Effector memory CD8-positive, alpha-beta T cell (primary cell): Measurements from ENCODE around the gene ARHGAP18.
A peak's percentile ranks its signal among the peaks of the same experiment; 100 is the strongest.

Experiments used
- ATAC-seq: fragments of 150-1000 bp; cut with Tn5 transposase; replicated peaks from 2 replicates; pipeline ENCODE4 v1.10.0; 2021; ENCODE audit warnings: mild to moderate bottlenecking, moderate library complexity
- DNase-seq, 3 experiments: peaks; one replicate each; pipeline ENCODE4 v3.0.0; 2021
- H3K27ac Mint-ChIP-seq, 2 donors: one replicate each; pipeline ENCODE4 v1.8.0; 2022; ENCODE audit warnings: mild to moderate bottlenecking in 2 of 2, mixed read lengths in 2 of 2, moderate library complexity in 2 of 2
- H3K27me3 Mint-ChIP-seq, 2 donors: one replicate each; pipeline ENCODE4 v1.8.0; 2022; ENCODE audit warnings: mixed read lengths in 2 of 2
- H3K36me3 Mint-ChIP-seq: one replicate; pipeline ENCODE4 v1.8.0; 2022; ENCODE audit warnings: mild to moderate bottlenecking, moderate library complexity, mixed read lengths; ENCODE audit not compliant: insufficient read depth
- H3K4me1 Mint-ChIP-seq, 2 donors: one replicate each; pipeline ENCODE4 v1.8.0; 2022; ENCODE audit warnings: low read depth in 2 of 2, mixed read lengths in 2 of 2
- H3K4me3 Mint-ChIP-seq, 2 donors: one replicate each; pipeline ENCODE4 v1.8.0; 2022; ENCODE audit warnings: mild to moderate bottlenecking in 2 of 2, mixed read lengths in 2 of 2, moderate library complexity in 2 of 2
- H3K9me3 Mint-ChIP-seq, 2 donors: one replicate each; pipeline ENCODE4 v1.8.0; 2022; ENCODE audit warnings: mixed read lengths in 2 of 2

The ARHGAP18 gene

GRCh38 chr6:129615496-129615895 is 94.5 kb downstream of the ARHGAP18 start:
- no peak for DNase-seq
- H3K36me3 Mint-ChIP-seq = peaks cover 6% of the 10 kb centered on the region
- H3K4me3 Mint-ChIP-seq = no peak overlapping the region
- H3K4me1 Mint-ChIP-seq = peaks cover 0 to 4% of the 10 kb centered on the region in 2 donors
- no peak for ATAC-seq
- no peak overlapping the region for H3K27ac Mint-ChIP-seq
- H3K27me3 Mint-ChIP-seq = no peaks in the 10 kb centered on the region
- H3K9me3 Mint-ChIP-seq = no peaks in the 10 kb centered on the region

- H3K36me3 Mint-ChIP-seq = peaks cover 9% of the 10 kb centered on the region
These were observed 95.0 kb downstream of the ARHGAP18 start for GRCh38 chr6:129615020-129615419.

GRCh38 chr6:129614464-129614863 is 95.5 kb downstream of the ARHGAP18 start:
- Mint-ChIP-seq H3K27me3 (no peaks in the 10 kb centered on the region), H3K4me1 (peaks cover 0 to 4% of the 10 kb centered on the region in 2 donors), H3K36me3 (peaks cover 12% of the 10 kb centered on the region), H3K9me3 (no peaks in the 10 kb centered on the region), H3K27ac (no peak overlapping the region), H3K4me3 (no peak overlapping the region)
- DNase-seq (no peak), ATAC-seq (no peak)

More at GRCh38 chr6:129615020-129615419, 95.0 kb downstream of the ARHGAP18 start:
- ATAC-seq = no peak
- Mint-ChIP-seq H3K4me3 (no peak overlapping the region), H3K4me1 (peaks cover 0 to 4% of the 10 kb centered on the region in 2 donors), H3K9me3 (no peaks in the 10 kb centered on the region), H3K27ac (no peak overlapping the region), H3K27me3 (no peaks in the 10 kb centered on the region)
- no peak for DNase-seq

GRCh38 chr6:129612440-129612839 is 97.5 kb downstream of the ARHGAP18 start:
- H3K4me1 Mint-ChIP-seq = no peaks in the 10 kb centered on the region
- H3K4me3 Mint-ChIP-seq = no peak overlapping the region
- DNase-seq = no peak
- peaks cover 11% of the 10 kb centered on the region for H3K36me3 Mint-ChIP-seq
- no peaks in the 10 kb centered on the region for H3K9me3 Mint-ChIP-seq
- no peak for ATAC-seq
- H3K27ac Mint-ChIP-seq = no peak overlapping the region
- H3K27me3 Mint-ChIP-seq = no peaks in the 10 kb centered on the region

- Mint-ChIP-seq H3K27me3 (no peaks in the 10 kb centered on the region), H3K36me3 (peaks cover 11% of the 10 kb centered on the region), H3K27ac (no peak overlapping the region), H3K4me1 (no peaks in the 10 kb centered on the region), H3K9me3 (no peaks in the 10 kb centered on the region), H3K4me3 (no peak overlapping the region)
- ATAC-seq (no peak), DNase-seq (no peak)
These were observed 100.3 kb downstream of the ARHGAP18 start for GRCh38 chr6:129609635-129610034.

GRCh38 chr6:129608886-129609537 is 101.0 kb downstream of the ARHGAP18 start:
- Mint-ChIP-seq H3K9me3 (no peaks in the 10 kb centered on the region), H3K27ac (no peak overlapping the region), H3K4me1 (no peaks in the 10 kb centered on the region), H3K27me3 (no peaks in the 10 kb centered on the region), H3K36me3 (peaks cover 11% of the 10 kb centered on the region), H3K4me3 (no peak overlapping the region)
- DNase-seq = no peak
- ATAC-seq = no peak

- no peak overlapping the region for H3K4me3 Mint-ChIP-seq
- H3K9me3 Mint-ChIP-seq = no peaks in the 10 kb centered on the region
- H3K36me3 Mint-ChIP-seq = peaks cover 11% of the 10 kb centered on the region
- DNase-seq = no peak
- no peak overlapping the region for H3K27ac Mint-ChIP-seq
- no peaks in the 10 kb centered on the region for H3K27me3 Mint-ChIP-seq
- ATAC-seq = no peak
- H3K4me1 Mint-ChIP-seq = no peaks in the 10 kb centered on the region
These were observed 102.3 kb downstream of the ARHGAP18 start for GRCh38 chr6:129607581-129608186.

GRCh38 chr6:129606664-129607063 is 103.3 kb downstream of the ARHGAP18 start:
- Mint-ChIP-seq H3K27ac (no peak overlapping the region), H3K36me3 (peaks cover 11% of the 10 kb centered on the region), H3K4me1 (no peaks in the 10 kb centered on the region), H3K4me3 (no peak overlapping the region), H3K9me3 (no peaks in the 10 kb centered on the region), H3K27me3 (no peaks in the 10 kb centered on the region)
- no peak for DNase-seq
- no peak for ATAC-seq

- H3K9me3 Mint-ChIP-seq = no peaks in the 10 kb centered on the region
- peaks cover 11% of the 10 kb centered on the region for H3K36me3 Mint-ChIP-seq
- no peak for ATAC-seq
- H3K4me1 Mint-ChIP-seq = no peaks in the 10 kb centered on the region
- no peak overlapping the region for H3K27ac Mint-ChIP-seq
- DNase-seq = no peak
- no peak overlapping the region for H3K4me3 Mint-ChIP-seq
- no peaks in the 10 kb centered on the region for H3K27me3 Mint-ChIP-seq
These were observed 104.0 kb downstream of the ARHGAP18 start for GRCh38 chr6:129605967-129606366.

GRCh38 chr6:129605095-129605494 is 104.9 kb downstream of the ARHGAP18 start:
- Mint-ChIP-seq H3K27ac (no peak overlapping the region), H3K9me3 (no peaks in the 10 kb centered on the region), H3K27me3 (no peaks in the 10 kb centered on the region), H3K4me1 (no peaks in the 10 kb centered on the region), H3K36me3 (peaks cover 9% of the 10 kb centered on the region), H3K4me3 (no peak overlapping the region)
- ATAC-seq = no peak
- DNase-seq = no peak

- no peak for ATAC-seq
- no peak for DNase-seq
- H3K4me1 Mint-ChIP-seq = no peaks in the 10 kb centered on the region
- peaks cover 5% of the 10 kb centered on the region for H3K36me3 Mint-ChIP-seq
- no peaks in the 10 kb centered on the region for H3K27me3 Mint-ChIP-seq
- no peak overlapping the region for H3K27ac Mint-ChIP-seq
- no peaks in the 10 kb centered on the region for H3K9me3 Mint-ChIP-seq
- no peak overlapping the region for H3K4me3 Mint-ChIP-seq
These were observed 105.7 kb downstream of the ARHGAP18 start for GRCh38 chr6:129604321-129604720.

- Mint-ChIP-seq H3K9me3 (no peaks in the 10 kb centered on the region), H3K4me3 (no peak overlapping the region), H3K27ac (no peak overlapping the region), H3K27me3 (no peaks in the 10 kb centered on the region), H3K4me1 (no peaks in the 10 kb centered on the region), H3K36me3 (peaks cover 5% of the 10 kb centered on the region)
- no peak for DNase-seq
- no peak for ATAC-seq
These were observed 106.2 kb downstream of the ARHGAP18 start for GRCh38 chr6:129603741-129604140.

- DNase-seq (no peak), ATAC-seq (no peak)
- H3K4me1 Mint-ChIP-seq = no peaks in the 10 kb centered on the region
- H3K27ac Mint-ChIP-seq = peak overlapping the region in 1 of 2 donors; percentile 48
- no peaks in the 10 kb centered on the region for H3K27me3 Mint-ChIP-seq
- no peaks in the 10 kb centered on the region for H3K36me3 Mint-ChIP-seq
- H3K9me3 Mint-ChIP-seq = no peaks in the 10 kb centered on the region
- H3K4me3 Mint-ChIP-seq = no peak overlapping the region
These were observed 108.7 kb downstream of the ARHGAP18 start for GRCh38 chr6:129601323-129601722.

- no peak for DNase-seq
- Mint-ChIP-seq H3K4me1 (no peaks in the 10 kb centered on the region), H3K4me3 (no peak overlapping the region), H3K9me3 (no peaks in the 10 kb centered on the region), H3K27me3 (no peaks in the 10 kb centered on the region), H3K27ac (no peak overlapping the region), H3K36me3 (no peaks in the 10 kb centered on the region)
- no peak for ATAC-seq
These were observed 110.5 kb downstream of the ARHGAP18 start for GRCh38 chr6:129599467-129599866.
